Right lobe of liver (tissue), 4 donors: ENCODE measurements around the gene MTG1.

Source experiments
- CTCF ChIP-seq, 4 donors: fragments of 200-600 bp in 3 of 4; fragments of 450-650 bp in 1 of 4; IDR thresholded peaks; one replicate each; pipeline versions ENCODE4 v1.5.1 to v1.8.0; 2016 to 2022; ENCODE audit warnings: antibody characterized with exemption in 4 of 4, mild to moderate bottlenecking in 2 of 4
- POLR2A ChIP-seq: fragments of 450-650 bp; IDR thresholded peaks from one replicate; pipeline ENCODE4 v1.6.1; 2017; ENCODE audit warnings: antibody characterized with exemption, mild to moderate bottlenecking
- donor health status: DM: no; HTN: no; CAD: no.
- donor health status: DM: no; HTN: no; CAD: no.
- donor health status: DM: no; HTN: yes; CAD: no.

GRCh38 chr10:133403784-133404183 is 9.8 kb downstream of the MTG1 start:
- TF ChIP-seq CTCF (IDR thresholded peaks at IDR 0.05) (no peak), POLR2A (no peak)
